Endothelial cell of umbilical vein (primary cell): ENCODE data around the gene NAP1L1.

Experiments
- EZH2 ChIP-seq: IDR thresholded peaks from 2 replicates; pipeline ENCODE4 v1.6.1; 2012; ENCODE audit warnings: borderline replicate concordance, low read depth, mild to moderate bottlenecking, moderate library complexity, low read length, inconsistent platforms; ENCODE audit not compliant: severe bottlenecking
- JUN ChIP-seq: IDR thresholded peaks from 2 replicates; pipeline ENCODE4 v1.6.1; 2011; ENCODE audit warnings: borderline replicate concordance, low read depth; ENCODE audit not compliant: insufficient read length, insufficient read depth
- POLR2A ChIP-seq: IDR thresholded peaks from 2 replicates; pipeline ENCODE4 v1.6.1; 2012; ENCODE audit warnings: low read depth, mild to moderate bottlenecking, control low read depth, low read length
- POLR2AphosphoS5 ChIP-seq: IDR thresholded peaks from 2 replicates; pipeline ENCODE4 v1.6.1; 2012; ENCODE audit warnings: low read depth, mild to moderate bottlenecking, control low read depth, low read length, moderate library complexity; ENCODE audit not compliant: insufficient read depth
- TF ChIP-seq, protein P1 (sequence below), 2 donors: IDR thresholded peaks; 1 replicate in 1 of 2; 2 replicates in 1 of 2; pipeline ENCODE4 v1.5.1; 2011; ENCODE audit warnings: low read length in 2 of 2, mild to moderate bottlenecking in 2 of 2, moderate library complexity in 2 of 2, control low read depth in 1 of 2, inconsistent platforms in 1 of 2, low read depth in 1 of 2; ENCODE audit not compliant: insufficient read depth in 1 of 2; ENCODE audit errors: extremely low read depth in 1 of 2

DNA sequence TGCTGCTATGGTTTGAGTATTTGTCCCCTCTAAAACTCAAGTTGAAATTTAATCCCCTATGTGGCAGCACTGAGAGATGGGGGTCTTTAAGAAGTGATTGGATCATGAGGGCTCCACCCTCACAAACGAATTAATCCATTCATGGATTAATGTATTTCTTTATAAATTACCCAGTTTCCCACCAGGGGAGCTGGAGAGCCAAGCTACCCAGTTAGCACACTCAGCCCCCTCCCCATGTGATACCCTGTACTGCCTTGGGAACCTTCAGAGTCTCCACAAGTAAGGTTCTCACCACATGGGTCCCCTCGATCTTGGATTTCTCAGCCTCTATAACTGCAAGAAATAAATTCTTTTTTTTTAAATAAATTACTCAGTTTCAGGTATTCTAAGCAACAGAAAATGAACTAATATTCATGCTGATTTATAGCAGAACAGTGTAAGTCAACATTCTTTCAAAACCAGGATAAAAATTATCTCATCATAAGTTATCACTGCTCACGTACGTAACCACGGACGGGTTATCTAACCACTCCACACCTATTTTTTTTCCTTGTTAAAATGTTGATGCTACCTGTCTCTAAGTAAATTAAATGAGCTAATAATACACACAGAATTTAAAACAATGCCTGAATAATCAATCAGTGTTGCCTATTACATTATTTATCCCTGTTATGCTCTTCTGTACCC lies 3.6 kb downstream of the NAP1L1 start:
- TF ChIP-seq POLR2A (no peak), EZH2 (no peak), POLR2AphosphoS5 (no peak), JUN (no peak)
- TF ChIP-seq, protein P1, sequence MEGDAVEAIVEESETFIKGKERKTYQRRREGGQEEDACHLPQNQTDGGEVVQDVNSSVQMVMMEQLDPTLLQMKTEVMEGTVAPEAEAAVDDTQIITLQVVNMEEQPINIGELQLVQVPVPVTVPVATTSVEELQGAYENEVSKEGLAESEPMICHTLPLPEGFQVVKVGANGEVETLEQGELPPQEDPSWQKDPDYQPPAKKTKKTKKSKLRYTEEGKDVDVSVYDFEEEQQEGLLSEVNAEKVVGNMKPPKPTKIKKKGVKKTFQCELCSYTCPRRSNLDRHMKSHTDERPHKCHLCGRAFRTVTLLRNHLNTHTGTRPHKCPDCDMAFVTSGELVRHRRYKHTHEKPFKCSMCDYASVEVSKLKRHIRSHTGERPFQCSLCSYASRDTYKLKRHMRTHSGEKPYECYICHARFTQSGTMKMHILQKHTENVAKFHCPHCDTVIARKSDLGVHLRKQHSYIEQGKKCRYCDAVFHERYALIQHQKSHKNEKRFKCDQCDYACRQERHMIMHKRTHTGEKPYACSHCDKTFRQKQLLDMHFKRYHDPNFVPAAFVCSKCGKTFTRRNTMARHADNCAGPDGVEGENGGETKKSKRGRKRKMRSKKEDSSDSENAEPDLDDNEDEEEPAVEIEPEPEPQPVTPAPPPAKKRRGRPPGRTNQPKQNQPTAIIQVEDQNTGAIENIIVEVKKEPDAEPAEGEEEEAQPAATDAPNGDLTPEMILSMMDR (IDR thresholded peaks at IDR 0.05; ENCODE audit: extremely low read depth in 1 of 2, insufficient read depth in 1 of 2, low read depth in 1 of 2, low read length in 2 of 2), result peak; percentile 19 to 22
